Occipital lobe (tissue), 2 donors: ENCODE results near the gene IL2RA. TPM values are rescaled to one million over a fixed set of nuclear protein-coding genes. Genes with fewer than 3 reads are reported as not detected.

Source experiments
- DNase-seq: peaks from one replicate; lab custom pipeline; 2025; lab: John Stamatoyannopoulos, UW
- total RNA-seq: library from RNA; depleted of rRNA; stranded (reverse); fragments of >200 nt; gene quantifications from one replicate; pipeline ENCODE4 v1.2.3, GENCODE V29; 2014

IL2RA gene
- total RNA-seq, 1 donor from 2014 or later = not detected

- no peak for DNase-seq
These were observed 2.7 kb downstream of the IL2RA start for GRCh38 chr10:6059506-6059905.

GRCh38 chr10:6058682-6059475, 3.3 kb downstream of the IL2RA start:
- no peak for DNase-seq

- DNase-seq = no peak
These were observed 5.6 kb downstream of the IL2RA start for GRCh38 chr10:6056411-6057135.

GRCh38 chr10:6055929-6056328, 6.2 kb downstream of the IL2RA start:
- DNase-seq = no peak

- DNase-seq = no peak
These were observed 7.3 kb downstream of the IL2RA start for GRCh38 chr10:6054884-6055283.

- DNase-seq = no peak
These were observed 8.1 kb downstream of the IL2RA start for GRCh38 chr10:6053816-6054631.

GRCh38 chr10:6053303-6053702, 8.9 kb downstream of the IL2RA start:
- no peak for DNase-seq

- peak; percentile 30 for DNase-seq
These were observed 9.6 kb downstream of the IL2RA start for GRCh38 chr10:6052247-6053221.

- DNase-seq = no peak
These were observed 11.2 kb downstream of the IL2RA start for GRCh38 chr10:6050801-6051445.

- no peak for DNase-seq
These were observed 13.2 kb downstream of the IL2RA start for GRCh38 chr10:6049031-6049400.

GRCh38 chr10:6048281-6049030, 13.7 kb downstream of the IL2RA start:
- DNase-seq = no peak

GRCh38 chr10:6047847-6048246, 14.3 kb downstream of the IL2RA start:
- no peak for DNase-seq

- no peak for DNase-seq
These were observed 15.2 kb downstream of the IL2RA start for GRCh38 chr10:6046773-6047611.

GRCh38 chr10:6045878-6046772, 16.0 kb downstream of the IL2RA start:
- no peak for DNase-seq

- no peak for DNase-seq
These were observed 16.8 kb downstream of the IL2RA start for GRCh38 chr10:6045314-6045848.

- no peak for DNase-seq
These were observed 17.3 kb downstream of the IL2RA start for GRCh38 chr10:6044751-6045313.

GRCh38 chr10:6044060-6044459, 18.1 kb downstream of the IL2RA start:
- DNase-seq = no peak
